ENCODE results near the gene IL17B. TPM values are rescaled to one million over a fixed set of nuclear protein-coding genes. Genes with fewer than 3 reads are reported as not detected.

IL17B gene
- total RNA-seq, 1 donor from 2014 or later: not detected

GRCh38 chr5:149424371-149425315, 45.6 kb upstream of the IL17B start:
- Mint-ChIP-seq H3K4me1 (peaks cover 70% of the 10 kb centered on the region), H3K9me3 (no peaks in the 10 kb centered on the region), H3K27me3 (ENCODE audit: low read depth) (no peaks in the 10 kb centered on the region), H3K27ac (peak overlapping the region; percentile 95), H3K4me3 (no peak overlapping the region), H3K36me3 (peaks cover 12% of the 10 kb centered on the region)
- no peak for TF ChIP-seq CTCF (IDR thresholded peaks at IDR 0.05; ENCODE audit: unreplicated experiment)
- no peak for DNase-seq (ENCODE audit: low spot score in 2 of 2, unreplicated experiment in 2 of 2)

- no peaks in the 10 kb centered on the region for H3K27me3 Mint-ChIP-seq (ENCODE audit: low read depth)
- DNase-seq (ENCODE audit: low spot score in 2 of 2, unreplicated experiment in 2 of 2): no peak
- H3K36me3 Mint-ChIP-seq: peaks cover 10% of the 10 kb centered on the region
- H3K27ac Mint-ChIP-seq: peak overlapping the region; percentile 95
- no peak for TF ChIP-seq CTCF (IDR thresholded peaks at IDR 0.05; ENCODE audit: unreplicated experiment)
- peak overlapping the region; percentile 31 for H3K4me3 Mint-ChIP-seq
- H3K9me3 Mint-ChIP-seq: no peaks in the 10 kb centered on the region
- H3K4me1 Mint-ChIP-seq: peaks cover 72% of the 10 kb centered on the region
Observed at GRCh38 chr5:149423794-149424268, 44.7 kb upstream of the IL17B start.

DNA sequence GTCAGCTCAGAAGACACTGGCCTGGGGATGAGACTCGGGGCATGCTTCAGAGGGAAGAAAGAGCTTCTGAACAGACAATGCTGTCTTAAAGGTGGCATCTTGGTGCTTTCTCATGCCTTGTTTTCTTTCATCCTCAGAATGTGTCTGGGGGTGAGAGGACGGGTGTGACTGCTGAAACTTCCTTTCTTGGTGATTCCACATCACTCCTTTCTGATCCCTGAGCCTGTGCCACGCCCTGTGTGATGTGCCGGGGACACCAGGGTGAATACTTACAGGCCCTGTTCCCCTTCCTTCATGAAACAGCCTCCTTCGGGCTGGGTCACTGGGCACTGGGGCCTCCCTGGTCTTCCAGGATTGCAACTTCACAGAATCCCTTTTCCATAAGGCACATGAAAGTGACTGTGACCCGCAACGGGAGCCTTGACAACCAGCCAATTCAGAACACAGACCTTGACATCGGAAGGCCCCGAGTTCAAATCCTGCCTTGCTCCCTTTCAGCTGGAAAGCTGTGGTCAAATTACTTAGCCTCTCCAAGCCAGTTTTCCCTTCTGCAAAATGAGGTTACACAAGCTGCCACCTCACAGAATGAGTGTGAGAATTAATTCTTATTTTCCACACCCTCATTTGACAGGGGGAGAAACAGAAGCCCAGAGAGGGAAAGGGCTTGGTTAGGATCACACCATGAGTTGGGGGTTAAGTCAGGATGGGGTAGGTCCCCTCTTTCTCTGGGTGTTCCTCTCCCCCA, 44.1 kb upstream of the IL17B start:
- Mint-ChIP-seq H3K36me3 (peaks cover 10% of the 10 kb centered on the region), H3K4me1 (peaks cover 74% of the 10 kb centered on the region)
- DNase-seq (ENCODE audit: low spot score in 2 of 2, unreplicated experiment in 2 of 2): no peak

DNA sequence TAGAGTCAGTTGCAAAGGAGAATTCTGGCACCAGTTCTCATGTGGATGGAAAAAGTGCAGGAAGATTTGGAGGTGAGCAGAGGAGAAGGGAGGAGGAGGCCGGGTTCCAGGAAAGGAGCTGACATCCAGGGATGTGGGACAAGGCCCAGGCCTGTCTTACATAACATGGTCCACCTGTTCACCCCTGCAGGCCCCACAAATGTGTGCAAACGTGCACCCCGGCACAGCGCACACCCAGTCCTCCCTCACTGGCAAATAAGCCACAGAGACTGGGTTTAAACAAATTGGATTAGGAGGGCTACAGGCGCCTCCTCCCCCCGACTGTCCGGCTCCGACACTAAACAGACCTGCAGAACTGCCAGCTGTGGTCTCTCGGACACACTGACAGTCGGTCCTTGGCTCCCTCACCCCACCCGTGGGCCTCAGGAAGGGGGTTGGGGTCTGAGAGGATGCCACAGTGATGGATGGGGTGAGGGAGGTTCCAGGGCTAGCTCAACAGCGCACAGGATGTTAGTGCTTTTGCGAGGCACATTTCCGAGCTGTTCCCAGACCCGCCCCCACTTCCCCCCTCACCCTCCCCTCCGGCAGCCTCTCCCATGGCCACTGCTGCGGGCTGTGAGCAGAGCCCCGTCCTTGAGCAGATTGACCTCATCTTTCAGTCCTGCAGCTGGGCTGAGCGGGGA, 43.4 kb upstream of the IL17B start:
- Mint-ChIP-seq H3K27me3 (ENCODE audit: low read depth) (no peaks in the 10 kb centered on the region), H3K4me1 (peaks cover 77% of the 10 kb centered on the region), H3K27ac (peak overlapping the region; percentile 95), H3K9me3 (no peaks in the 10 kb centered on the region), H3K36me3 (peaks cover 6% of the 10 kb centered on the region), H3K4me3 (peak overlapping the region; percentile 2)
- DNase-seq (ENCODE audit: low spot score in 2 of 2, unreplicated experiment in 2 of 2): peak; percentile 66 to 76
- TF ChIP-seq CTCF (IDR thresholded peaks at IDR 0.05; ENCODE audit: unreplicated experiment): no peak

More for the DNA sequence above, 44.1 kb upstream of the IL17B start:
- H3K9me3 Mint-ChIP-seq: no peaks in the 10 kb centered on the region
- no peak for TF ChIP-seq CTCF (IDR thresholded peaks at IDR 0.05; ENCODE audit: unreplicated experiment)
- H3K27ac Mint-ChIP-seq: peak overlapping the region; percentile 95
- H3K4me3 Mint-ChIP-seq: peak overlapping the region; percentile 15
- no peaks in the 10 kb centered on the region for H3K27me3 Mint-ChIP-seq (ENCODE audit: low read depth)

GRCh38 chr5:149421834-149422233, 42.7 kb upstream of the IL17B start:
- peak overlapping the region; percentile 86 for H3K27ac Mint-ChIP-seq
- no peaks in the 10 kb centered on the region for H3K36me3 Mint-ChIP-seq
- TF ChIP-seq CTCF (IDR thresholded peaks at IDR 0.05; ENCODE audit: unreplicated experiment): no peak
- H3K27me3 Mint-ChIP-seq (ENCODE audit: low read depth): no peaks in the 10 kb centered on the region
- no peaks in the 10 kb centered on the region for H3K9me3 Mint-ChIP-seq
- DNase-seq (ENCODE audit: low spot score in 2 of 2, unreplicated experiment in 2 of 2): no peak
- peak overlapping the region; percentile 2 for H3K4me3 Mint-ChIP-seq
- peaks cover 84% of the 10 kb centered on the region for H3K4me1 Mint-ChIP-seq
